Left hindlimb (tissue), 1 donor: ENCODE measurements around the gene SNX6.

Source experiments
- DNase-seq: peaks from one replicate; pipeline ENCODE4 v3.0.0-alpha.2; 2018

The SNX6 gene

GRCh38 chr14:34633742-34634141 is 3.8 kb upstream of the SNX6 start:
- DNase-seq: no peak

- DNase-seq: no peak
Measured at GRCh38 chr14:34632411-34632978, 2.5 kb upstream of the SNX6 start.

- no peak for DNase-seq
Measured at GRCh38 chr14:34629344-34629656, 648 bp downstream of the SNX6 start.

- no peak for DNase-seq
Measured at GRCh38 chr14:34628681-34629135, 1.2 kb downstream of the SNX6 start.

- DNase-seq: no peak
Measured at GRCh38 chr14:34623506-34623905, 6.4 kb downstream of the SNX6 start.

- DNase-seq: no peak
Measured at GRCh38 chr14:34620839-34621238, 9.1 kb downstream of the SNX6 start.

GRCh38 chr14:34620115-34620514 is 9.8 kb downstream of the SNX6 start:
- DNase-seq: no peak

GRCh38 chr14:34619471-34619870 is 10.5 kb downstream of the SNX6 start:
- DNase-seq: no peak

- DNase-seq: no peak
Measured at GRCh38 chr14:34616360-34616759, 13.6 kb downstream of the SNX6 start.

- DNase-seq: no peak
Measured at GRCh38 chr14:34615507-34615906, 14.4 kb downstream of the SNX6 start.

GRCh38 chr14:34614638-34615037 is 15.3 kb downstream of the SNX6 start:
- DNase-seq: no peak

- no peak for DNase-seq
Measured at GRCh38 chr14:34610101-34610500, 19.8 kb downstream of the SNX6 start.

- no peak for DNase-seq
Measured at GRCh38 chr14:34605461-34605860, 24.5 kb downstream of the SNX6 start.

- no peak for DNase-seq
Measured at GRCh38 chr14:34604995-34605394, 25.0 kb downstream of the SNX6 start.

GRCh38 chr14:34596891-34597290 is 33.1 kb downstream of the SNX6 start:
- DNase-seq: no peak

- DNase-seq: no peak
Measured at GRCh38 chr14:34593740-34594375, 36.1 kb downstream of the SNX6 start.

- no peak for DNase-seq
Measured at GRCh38 chr14:34592623-34593022, 37.3 kb downstream of the SNX6 start.

- DNase-seq: no peak
Measured at GRCh38 chr14:34583525-34583924, 46.4 kb downstream of the SNX6 start.

GRCh38 chr14:34582117-34582680 is 47.7 kb downstream of the SNX6 start:
- no peak for DNase-seq

GRCh38 chr14:34580381-34580780 is 49.6 kb downstream of the SNX6 start:
- no peak for DNase-seq

- no peak for DNase-seq
Measured at GRCh38 chr14:34571771-34572170, 58.2 kb downstream of the SNX6 start.

- DNase-seq: no peak
Measured at GRCh38 chr14:34569750-34570149, 60.2 kb downstream of the SNX6 start.

GRCh38 chr14:34568803-34569202 is 61.1 kb downstream of the SNX6 start:
- no peak for DNase-seq

- no peak for DNase-seq
Measured at GRCh38 chr14:34562776-34563150, 67.2 kb downstream of the SNX6 start.
